GM12878 (cell line): ENCODE data around the gene YIF1A. TPM values are rescaled to one million over a fixed set of nuclear protein-coding genes. Genes with fewer than 3 reads are reported as not detected.
A peak's percentile ranks its signal among the peaks of the same experiment; 100 is the strongest.

Experiments
- ATAC-seq: fragments of 200-7000 bp; cut with Tn5 transposase; 3 replicates; pipeline ENCODE4 v1.9.1; 2020; ENCODE audit warnings: mild to moderate bottlenecking, moderate library complexity
- BruUV-seq: library from RNA; stranded (reverse); fragments of 400-500 nt; replicated peaks from 2 replicates; lab custom pipeline; 2021; lab: Mats Ljungman, UMichigan
- CTCF ChIA-PET: fragments of 300-600 bp; sonication (Branson Sonifier 250); formaldehyde crosslinking; extraction: SDS; loops from one replicate; lab custom pipeline; 2021; ENCODE audit warnings: inconsistent platforms; lab: Yijun Ruan, JAX
- POLR2A ChIA-PET: fragments of 350-600 bp; formaldehyde crosslinking; extraction: SDS; loops from one replicate; lab custom pipeline; 2021; ENCODE audit warnings: inconsistent platforms; lab: Charles Lee
- RAD21 ChIA-PET: fragments of 300-600 bp; sonication (Branson Sonifier 250); formaldehyde crosslinking; loops from one replicate; lab custom pipeline; 2023; ENCODE audit warnings: antibody characterized with exemption; ENCODE audit not compliant: unreplicated experiment; lab: Charles Lee
- SMC1A ChIA-PET: fragments of 300-600 bp; sonication (Branson Sonifier 250); formaldehyde crosslinking; loops from one replicate; lab custom pipeline; 2023; ENCODE audit not compliant: unreplicated experiment, uncharacterized antibody; lab: Charles Lee
- DNase-seq: peaks from one replicate; pipeline ENCODE4 v3.0.0-alpha.2; 2011; ENCODE audit warnings: low read depth, low spot score
- FAIRE-seq: peaks from 3 replicates; lab custom pipeline; 2011; peaks lifted over from hg19 to GRCh38; lab: Jason Lieb, UNC
- H2AFZ ChIP-seq: 2 replicates; pipeline ENCODE4 v1.6.0; 2011; ENCODE audit warnings: low read depth, low read length, control low read depth; ENCODE audit not compliant: control insufficient read depth
- H3K27ac ChIP-seq: 2 replicates; pipeline ENCODE4 v1.5.1; 2011; ENCODE audit warnings: control low read depth; ENCODE audit not compliant: control insufficient read depth, insufficient read depth
- H3K27me3 ChIP-seq, 2 experiments: replicated peaks in 1 of 2; 2 replicates each; pipeline versions ENCODE4 v1.6.0 to v1.6.1; 2011; ENCODE audit warnings: low read length in 1 of 2; ENCODE audit not compliant: control insufficient read depth in 2 of 2, insufficient read depth in 2 of 2
- H3K36me3 ChIP-seq, 2 experiments: 2 replicates each; pipeline ENCODE4 v1.5.1; 2011; ENCODE audit warnings: low read length in 1 of 2; ENCODE audit not compliant: control insufficient read depth in 2 of 2, insufficient read depth in 2 of 2
- H3K4me1 ChIP-seq: 2 replicates; pipeline ENCODE4 v1.6.1; 2011; ENCODE audit warnings: mild to moderate bottlenecking, low read length, moderate library complexity, mixed read lengths; ENCODE audit not compliant: control insufficient read depth, insufficient read depth
- H3K4me2 ChIP-seq: 2 replicates; pipeline ENCODE4 v1.6.0; 2011; ENCODE audit warnings: control low read depth; ENCODE audit not compliant: control insufficient read depth, insufficient read depth
- H3K4me3 ChIP-seq: fragments of 200-600 bp; sonication (generic); 2 replicates; pipeline ENCODE4 v1.5.1; 2016
- H3K79me2 ChIP-seq: 2 replicates; pipeline ENCODE4 v1.6.0; 2011; ENCODE audit warnings: low read length; ENCODE audit not compliant: control insufficient read depth, insufficient read depth
- H3K9ac ChIP-seq: 2 replicates; pipeline ENCODE4 v1.8.0; 2011; ENCODE audit warnings: low read length, control low read depth, mixed read lengths; ENCODE audit not compliant: control insufficient read depth, insufficient read depth
- H3K9me3 ChIP-seq: replicated peaks from 3 replicates; pipeline ENCODE4 v1.5.1; 2011; ENCODE audit warnings: mild to moderate bottlenecking, low read length; ENCODE audit not compliant: control insufficient read depth, insufficient read depth
- H4K20me1 ChIP-seq: 2 replicates; pipeline ENCODE4 v1.6.0; 2011; ENCODE audit not compliant: control insufficient read depth, insufficient read depth
- CBX5 ChIP-seq: sonication (generic); IDR thresholded peaks from 2 replicates; pipeline ENCODE4 v1.6.1; 2016; ENCODE audit warnings: low read depth, moderate library complexity, mild to moderate bottlenecking, inconsistent platforms
- EED ChIP-seq: sonication (generic); IDR thresholded peaks from 2 replicates; pipeline ENCODE4 v1.6.1; 2016; ENCODE audit warnings: antibody characterized with exemption, low read depth
- EZH2 ChIP-seq: IDR thresholded peaks from 2 replicates; pipeline ENCODE4 v1.6.1; 2012; ENCODE audit warnings: low read depth, mild to moderate bottlenecking, control low read depth, inconsistent platforms, low read length, borderline replicate concordance; ENCODE audit not compliant: control insufficient read depth
- FOXK2 ChIP-seq: fragments of 450-650 bp; IDR thresholded peaks from 2 replicates; pipeline ENCODE4 v1.6.1; 2017; ENCODE audit warnings: mild to moderate bottlenecking, moderate library complexity
- KLF5 ChIP-seq: fragments of 450-650 bp; IDR thresholded peaks from 2 replicates; pipeline ENCODE4 v1.6.1; 2014; ENCODE audit warnings: mild to moderate bottlenecking; ENCODE audit not compliant: partially characterized antibody
- MAX ChIP-seq: IDR thresholded peaks from 2 replicates; pipeline ENCODE4 v1.6.1; 2012; ENCODE audit warnings: low read depth, low read length, improper control_type of control experiment
- MEF2B ChIP-seq: fragments of 450-650 bp; IDR thresholded peaks from 2 replicates; pipeline ENCODE4 v1.6.1; 2018; ENCODE audit warnings: mild to moderate bottlenecking, moderate library complexity; ENCODE audit not compliant: partially characterized antibody, poor library complexity, severe bottlenecking
- NR2C1 ChIP-seq: fragments of 450-650 bp; IDR thresholded peaks from 2 replicates; pipeline ENCODE4 v1.6.1; 2017; ENCODE audit warnings: antibody characterized with exemption, mild to moderate bottlenecking, moderate library complexity
- NR2F1 ChIP-seq: fragments of 450-650 bp; conservative IDR thresholded peaks from 2 replicates; pipeline ENCODE4 v1.6.1; 2017; ENCODE audit warnings: mild to moderate bottlenecking
- POLR2AphosphoS2 ChIP-seq: IDR thresholded peaks from 2 replicates; pipeline ENCODE4 v1.6.1; 2011; ENCODE audit warnings: low read depth, mild to moderate bottlenecking, low read length, improper control_type of control experiment, moderate library complexity
- REST ChIP-seq: IDR thresholded peaks from 2 replicates; pipeline ENCODE4 v1.6.1; 2012; ENCODE audit warnings: mild to moderate bottlenecking, low read depth, low read length
- SIX5 ChIP-seq: IDR thresholded peaks from 2 replicates; pipeline ENCODE4 v1.6.1; 2011; ENCODE audit warnings: mild to moderate bottlenecking, low read depth, low read length, moderate library complexity; ENCODE audit not compliant: severe bottlenecking
- YY1 ChIP-seq: IDR thresholded peaks from 2 replicates; pipeline ENCODE4 v1.6.1; 2011; ENCODE audit warnings: low read depth, mild to moderate bottlenecking, low read length
- WGBS: methylation state at CpG from one replicate; pipeline ENCODE4 v1.1.6; 2016; ENCODE audit warnings: low lambda C conversion rate; ENCODE audit not compliant: insufficient replicate concordance, insufficient coverage; ENCODE audit errors: missing lambda C conversion rate; 5-methylcytosine and 5-hydroxymethylcytosine counted together
- in situ Hi-C: fragments of 300-500 bp; cut with MboI; formaldehyde crosslinking; loops from 9 replicates; pipeline ENCODE4 v1.14.3; 2018; ENCODE audit warnings: mixed read lengths
- intact Hi-C: fragments of 100-400 bp; cut with micrococcal nuclease; formaldehyde crosslinking; loops from one replicate; pipeline ENCODE4 v1.14.2; 2022; ENCODE audit not compliant: unreplicated experiment
- polyA plus RNA-seq, 11 experiments: library from polyadenylated mRNA; depleted of rRNA in 4 of 11; unstranded in 6 of 11; stranded (reverse) in 5 of 11; fragments of >200 nt; fragmentation: Nextera tagmentation in 4 of 11; fragmentation: Illumina TruSeq in 1 of 11; extraction: Ambion mirVana in 4 of 11; extraction: Trizol in 1 of 11; gene quantifications; 1 replicate in 1 of 11; 2 replicates in 10 of 11; pipeline versions ENCODE4 v1.2.1 to v1.2.3, GENCODE V29; 2011 to 2016; ENCODE audit warnings: inconsistent platforms in 2 of 11, missing spikeins in 2 of 11, low read depth in 1 of 11
- total RNA-seq, 4 experiments: library from RNA; depleted of rRNA in 3 of 4; stranded (reverse); fragments of >200 nt in 3 of 4; fragmentation: Illumina TruSeq in 1 of 4; extraction: Trizol in 1 of 4; gene quantifications; 2 replicates each; pipeline versions ENCODE4 v1.2.1 to v1.2.3, GENCODE V29; 2013 to 2021

YIF1A gene
- total and polyA plus RNA-seq, 10 of the 15 experiments (the other 5 are each of a cell fraction or from before 2014, with no cell fraction given), result 6.6 to 128 (median 71.7) TPM

GRCh38 chr11:66267039-66267378, 21.9 kb downstream of the YIF1A start:
- RAD21 ChIA-PET, result interaction anchor here (1.3 kb wide), 1 partner anchor 16 kb away, joined by 5 read pairs; no protein-coding TSS in a partner anchor
- intact Hi-C loops, result no loop called here
- in situ Hi-C loops, result no loop called here
- no peak for ATAC-seq
- CTCF ChIA-PET, result interaction anchor here (1.3 to 1.6 kb wide), 3 partner anchors 22 to 198 kb away, joined by 3 to 5 read pairs (median 5); partner anchors contain the start of gene YIF1A
- H2AFZ ChIP-seq, result peak overlapping the region; percentile 73
- 33% methylated on average over 13 of the region's 13 CpGs for WGBS
- H3K4me3 ChIP-seq, result peak overlapping the region; percentile 61; the same call in 1 of the 2 replicates
- POLR2A ChIA-PET, result interaction anchor here (0.6 to 2.6 kb wide), 11 partner anchors 14 to 377 kb away, joined by 3 to 26 read pairs (median 4); partner anchors contain the start of genes SF3B2 and YIF1A
- peaks cover 27% of the 10 kb centered on the region for H3K79me2 ChIP-seq
- no peak for DNase-seq
- H4K20me1 ChIP-seq, result no peaks in the 10 kb centered on the region
- H3K27ac ChIP-seq, result no peak overlapping the region
- no TSS peak for BruUV-seq
- TF ChIP-seq POLR2AphosphoS2 (no peak), EZH2 (no peak)
- no peak for FAIRE-seq
- peak overlapping the region; percentile 99 for H3K4me2 ChIP-seq
- H3K9me3 ChIP-seq, result no peaks in the 10 kb centered on the region
- H3K27me3 ChIP-seq, result no peaks in the 10 kb centered on the region
- peaks cover 11% of the 10 kb centered on the region for H3K4me1 ChIP-seq
- H3K36me3 ChIP-seq, result peaks cover 16 to 30% of the 10 kb centered on the region in 2 experiments
- H3K9ac ChIP-seq, result peak overlapping the region; percentile 31; the same call in 1 of the 2 replicates
- SMC1A ChIA-PET, result interaction anchor here (1.0 to 2.4 kb wide), 4 partner anchors 13 to 244 kb away, joined by 3 to 10 read pairs (median 5); no protein-coding TSS in a partner anchor

GRCh38 chr11:66266378-66267038, 22.4 kb downstream of the YIF1A start:
- peaks cover 11 to 31% of the 10 kb centered on the region in 2 experiments for H3K36me3 ChIP-seq
- no peak for FAIRE-seq
- H3K4me1 ChIP-seq, result peaks cover 11% of the 10 kb centered on the region
- POLR2A ChIA-PET, result no interaction called here
- H3K9ac ChIP-seq, result no peak overlapping the region
- CTCF ChIA-PET, result interaction anchor here (0.6 kb wide), 1 partner anchor 131 kb away, joined by 7 read pairs; no protein-coding TSS in a partner anchor
- H3K9me3 ChIP-seq, result no peaks in the 10 kb centered on the region
- DNase-seq, result no peak
- no peak overlapping the region; the same call in 1 of the 2 replicates for H3K4me2 ChIP-seq
- intact Hi-C loops, result no loop called here
- H3K79me2 ChIP-seq, result peaks cover 25% of the 10 kb centered on the region
- in situ Hi-C loops, result no loop called here
- SMC1A ChIA-PET, result interaction anchor here (2.2 to 2.4 kb wide), 2 partner anchors 15 to 130 kb away, joined by 6 to 10 read pairs; no protein-coding TSS in a partner anchor
- no peak for ATAC-seq
- no peak overlapping the region for H3K4me3 ChIP-seq
- RAD21 ChIA-PET, result no interaction called here
- H4K20me1 ChIP-seq, result no peaks in the 10 kb centered on the region
- no peaks in the 10 kb centered on the region for H3K27me3 ChIP-seq
- 95% methylated on average over 20 of the region's 20 CpGs for WGBS
- no peak overlapping the region for H2AFZ ChIP-seq
- H3K27ac ChIP-seq, result no peak overlapping the region
- BruUV-seq, result no TSS peak
- TF ChIP-seq REST (no peak), MAX (no peak), NR2F1 (no peak), SIX5 (no peak), KLF5 (no peak), MEF2B (no peak), CBX5 (no peak), NR2C1 (no peak), EED (no peak), YY1 (no peak), FOXK2 (no peak)
